Gastroesophageal sphincter (tissue), 4 donors: Measurements from ENCODE around the gene CXCL3. TPM values are rescaled to one million over a fixed set of nuclear protein-coding genes. Genes with fewer than 3 reads are reported as not detected.
A peak's percentile ranks its signal among the peaks of the same experiment; 100 is the strongest.

Experiments
- ATAC-seq: fragments of 150-250 bp; one replicate; pipeline ENCODE4 v1.9.1; 2016; ENCODE audit warnings: mild to moderate bottlenecking, moderate library complexity
- H3K27ac ChIP-seq, 4 donors: fragments of 200-600 bp; sonication (generic) in 3 of 4; 1 replicate in 3 of 4; 2 replicates in 1 of 4; pipeline ENCODE4 v1.5.1; 2016 to 2019
- H3K27me3 ChIP-seq: fragments of 200-600 bp; sonication (generic); one replicate; pipeline ENCODE4 v1.5.1; 2019
- H3K36me3 ChIP-seq, 2 donors: fragments of 200-600 bp; sonication (generic); one replicate each; pipeline ENCODE4 v1.5.1; 2019; ENCODE audit warnings: control low read depth in 1 of 2
- H3K4me1 ChIP-seq, 3 donors: fragments of 200-600 bp; sonication (generic); 1 replicate in 2 of 3; 2 replicates in 1 of 3; pipeline ENCODE4 v1.5.1; 2016 to 2019; ENCODE audit warnings: control low read depth in 2 of 3
- H3K4me3 ChIP-seq, 2 donors: fragments of 200-600 bp; sonication (generic); one replicate each; pipeline ENCODE4 v1.5.1; 2019; ENCODE audit warnings: mild to moderate bottlenecking in 1 of 2, moderate library complexity in 1 of 2
- H3K9me3 ChIP-seq, 3 donors: fragments of 200-600 bp; sonication (generic); one replicate each; pipeline ENCODE4 v1.5.1; 2017 to 2019; ENCODE audit warnings: control low read depth in 2 of 3
- CTCF ChIP-seq, 4 experiments: fragments of 200-600 bp in 2 of 4; fragments of 450-650 bp in 2 of 4; sonication (generic) in 1 of 4; IDR thresholded peaks; one replicate each; pipeline ENCODE4 v1.5.1; 2017 to 2019; ENCODE audit warnings: antibody characterized with exemption in 4 of 4, mild to moderate bottlenecking in 2 of 4, moderate library complexity in 2 of 4
- EP300 ChIP-seq: sonication (generic); formaldehyde crosslinking; IDR thresholded peaks from one replicate; pipeline ENCODE4 v1.6.1; 2017; ENCODE audit warnings: antibody characterized with exemption, mild to moderate bottlenecking
- POLR2A ChIP-seq, 2 donors: fragments of 450-650 bp; IDR thresholded peaks; one replicate each; pipeline ENCODE4 v1.6.1; 2017; ENCODE audit warnings: antibody characterized with exemption in 2 of 2, mild to moderate bottlenecking in 2 of 2, moderate library complexity in 1 of 2
- POLR2AphosphoS5 ChIP-seq: sonication (generic); formaldehyde crosslinking; IDR thresholded peaks from one replicate; pipeline ENCODE4 v1.6.1; 2017; ENCODE audit warnings: antibody characterized with exemption
- WGBS, 2 donors: methylation state at CpG; one replicate each; pipeline ENCODE4 v1.1.5; 2018; ENCODE audit warnings: low coverage in 1 of 2; 5-methylcytosine and 5-hydroxymethylcytosine counted together
- total RNA-seq, 4 donors: library from RNA; depleted of rRNA; stranded (reverse); fragments of >200 nt; gene quantifications; one replicate each; pipeline ENCODE4 v1.1.0, GENCODE V29; 2016

Gene CXCL3
- total RNA-seq: 1 to 10 TPM in 1 of 4 donors, not detected in 3; 1.9 TPM

- peak within 1 kb of the TSS in 3 of 4 donors; percentile 50 to 75 (median 64) for H3K27ac ChIP-seq
- no peaks in the 10 kb centered on the region for H3K9me3 ChIP-seq
- WGBS, 2 donors: 1 to 4% methylated on average over 5 to 13 of the region's 64 CpGs
- peak; percentile 85 for ATAC-seq
- no peaks in the 10 kb centered on the region for H3K36me3 ChIP-seq
- peaks cover 0 to 19% (median 4%) of the 10 kb centered on the region in 3 donors for H3K4me1 ChIP-seq
- peak within 1 kb of the TSS; percentile 54 to 73 for H3K4me3 ChIP-seq
- H3K27me3 ChIP-seq: no peaks in the 10 kb centered on the region
- TF ChIP-seq CTCF (IDR thresholded peaks at IDR 0.05): peak in 3 of 4 experiments; percentile 44 to 59 (median 49)
- TF ChIP-seq POLR2A (IDR thresholded peaks at IDR 0.05): no peak
- no peak for TF ChIP-seq EP300
- no peak for TF ChIP-seq POLR2AphosphoS5
Observed at GRCh38 chr4:74038425-74039314, at the start of gene CXCL3. Gene CXCL3, minus strand, starts transcription at chr4:74038689. Its CDS starts 78 bp downstream, at chr4:74038611.

DNA sequence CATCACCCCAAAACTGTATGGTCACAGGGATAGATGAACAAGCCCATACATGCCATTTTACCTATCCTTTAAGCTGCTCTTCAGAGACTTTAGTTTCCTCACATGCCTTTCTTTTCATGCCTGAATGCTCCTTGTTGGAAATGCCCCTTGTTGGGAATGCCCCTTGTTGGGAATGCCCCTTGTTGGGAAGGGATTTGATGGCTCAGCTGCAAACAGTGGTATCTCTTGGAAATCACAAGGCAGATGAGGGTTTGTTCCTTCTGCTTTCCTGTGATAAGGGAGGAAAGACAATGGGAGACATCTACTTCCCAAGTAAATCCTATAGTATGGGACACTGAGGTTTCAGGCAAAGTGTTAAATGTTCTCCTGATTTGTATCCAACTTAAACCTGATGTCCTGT lies 49.0 kb upstream of the CXCL3 start:
- no peaks in the 10 kb centered on the region for H3K27me3 ChIP-seq
- no peak for TF ChIP-seq CTCF (IDR thresholded peaks at IDR 0.05)
- no peak for TF ChIP-seq EP300
- no peak for TF ChIP-seq POLR2A (IDR thresholded peaks at IDR 0.05)
- no peak for TF ChIP-seq POLR2AphosphoS5

DNA sequence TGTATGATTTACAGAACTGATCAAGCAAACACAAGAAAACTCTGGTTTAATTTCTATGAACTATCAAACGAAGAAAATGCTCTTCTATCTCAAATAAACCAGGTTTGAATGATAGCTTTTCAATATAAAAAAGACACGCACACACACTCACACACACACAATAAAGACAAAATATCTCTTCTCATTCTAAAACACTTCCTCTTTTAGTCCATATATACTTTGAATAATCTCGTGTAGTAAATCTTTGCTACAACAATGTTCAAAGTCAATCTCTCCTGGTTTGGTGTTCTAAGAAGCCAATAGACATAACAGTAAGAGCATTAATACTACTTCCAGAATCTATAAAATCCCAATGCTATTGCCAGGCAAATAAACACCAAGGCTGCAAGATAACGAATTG lies 47.2 kb upstream of the CXCL3 start:
- no peak for ATAC-seq
- Histone ChIP-seq H3K9me3 (no peaks in the 10 kb centered on the region), H3K4me3 (no peak overlapping the region), H3K4me1 (no peaks in the 10 kb centered on the region), H3K27ac (no peak overlapping the region), H3K36me3 (no peaks in the 10 kb centered on the region), H3K27me3 (no peaks in the 10 kb centered on the region)
- 78 to 88% methylated on average over 4 of the region's 4 CpGs for WGBS, 2 donors
- TF ChIP-seq CTCF (IDR thresholded peaks at IDR 0.05) (no peak), POLR2A (IDR thresholded peaks at IDR 0.05) (no peak), POLR2AphosphoS5 (no peak), EP300 (no peak)

More for the DNA sequence above, 49.0 kb upstream of the CXCL3 start:
- Histone ChIP-seq H3K4me1 (no peaks in the 10 kb centered on the region), H3K4me3 (no peak overlapping the region), H3K36me3 (no peaks in the 10 kb centered on the region), H3K27ac (no peak overlapping the region), H3K9me3 (no peaks in the 10 kb centered on the region)
- ATAC-seq: no peak

GRCh38 chr4:74084984-74085383 lies 46.5 kb upstream of the CXCL3 start:
- 60 to 71% methylated on average over 1 to 4 of the region's 4 CpGs for WGBS, 2 donors
- TF ChIP-seq POLR2AphosphoS5 (no peak), CTCF (IDR thresholded peaks at IDR 0.05) (no peak), EP300 (no peak), POLR2A (IDR thresholded peaks at IDR 0.05) (no peak)

GRCh38 chr4:74083546-74083945 lies 45.1 kb upstream of the CXCL3 start:
- Histone ChIP-seq H3K9me3 (no peaks in the 10 kb centered on the region), H3K4me1 (no peaks in the 10 kb centered on the region), H3K4me3 (no peak overlapping the region), H3K27me3 (no peaks in the 10 kb centered on the region), H3K36me3 (no peaks in the 10 kb centered on the region), H3K27ac (no peak overlapping the region)
- no peak for ATAC-seq
- WGBS, 2 donors: 75 to 83% methylated on average over 2 of the region's 2 CpGs
- TF ChIP-seq POLR2AphosphoS5: no peak
- no peak for TF ChIP-seq CTCF (IDR thresholded peaks at IDR 0.05)
- no peak for TF ChIP-seq POLR2A (IDR thresholded peaks at IDR 0.05)
- no peak for TF ChIP-seq EP300

More at GRCh38 chr4:74084984-74085383, 46.5 kb upstream of the CXCL3 start:
- no peaks in the 10 kb centered on the region for H3K4me1 ChIP-seq
- no peaks in the 10 kb centered on the region for H3K36me3 ChIP-seq
- no peaks in the 10 kb centered on the region for H3K27me3 ChIP-seq
- no peak overlapping the region for H3K27ac ChIP-seq
- H3K9me3 ChIP-seq: no peaks in the 10 kb centered on the region
- ATAC-seq: no peak
- no peak overlapping the region for H3K4me3 ChIP-seq
